Fibroblast of skin of left quadriceps (primary cell): ENCODE results near the gene SNX5.

ENCODE experiments used
- DNase-seq, 2 experiments: peaks; one replicate each; pipeline ENCODE4 v3.0.0-alpha.2; 2013; ENCODE audit warnings: low read depth in 2 of 2

SNX5 gene

GRCh38 chr20:17968366-17969277 is at the start of gene SNX5, which contains the start of gene MGME1:
TSS of gene SNX5 (minus strand) at chr20:17968794. CDS start at chr20:17968425, 369 bp downstream.
TSS of gene MGME1 (plus strand) at chr20:17969018. CDS start at chr20:17969860, 842 bp downstream.
- peak; percentile 99 for DNase-seq

GRCh38 chr20:18018100-18018499 is 49.5 kb upstream of the SNX5 start:
- no peak for DNase-seq

DNA sequence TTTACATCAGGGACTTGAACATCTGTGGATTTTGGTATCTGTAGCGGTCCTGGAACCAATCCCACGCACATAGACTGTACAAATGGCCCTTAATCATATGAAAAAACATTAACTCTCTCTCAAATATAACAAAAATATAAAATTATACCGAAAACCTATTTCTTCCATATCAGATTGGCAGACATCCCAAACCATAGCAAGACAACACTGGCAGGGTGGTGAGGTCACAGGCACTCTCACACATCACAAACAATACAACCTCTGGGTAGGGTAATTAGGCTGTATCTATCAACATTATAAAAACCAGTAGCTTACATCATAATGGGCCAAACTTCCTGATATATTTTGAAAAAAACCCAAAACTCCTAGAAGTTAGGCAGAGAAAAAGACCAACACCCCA is 48.2 kb upstream of the SNX5 start:
- no peak for DNase-seq

DNA sequence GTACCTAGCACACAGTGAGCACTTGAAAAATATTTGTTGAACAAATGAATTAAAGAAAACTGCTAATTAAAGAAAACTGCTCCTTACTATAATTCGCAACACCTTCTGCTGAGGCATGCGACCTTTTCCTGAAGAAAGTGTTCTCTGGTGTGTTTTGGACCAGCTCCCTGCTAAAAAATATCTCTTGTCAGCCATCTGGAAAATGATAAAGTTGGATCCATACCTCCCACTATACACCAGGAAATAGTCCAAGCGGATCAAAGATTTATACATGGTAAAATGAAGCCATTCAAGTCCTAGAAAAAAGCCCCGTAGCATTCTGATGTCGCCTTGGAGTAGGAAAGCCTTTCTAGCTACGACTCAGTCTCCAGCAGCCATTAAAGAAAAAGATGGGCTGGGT is 45.8 kb upstream of the SNX5 start:
- no peak for DNase-seq

DNA sequence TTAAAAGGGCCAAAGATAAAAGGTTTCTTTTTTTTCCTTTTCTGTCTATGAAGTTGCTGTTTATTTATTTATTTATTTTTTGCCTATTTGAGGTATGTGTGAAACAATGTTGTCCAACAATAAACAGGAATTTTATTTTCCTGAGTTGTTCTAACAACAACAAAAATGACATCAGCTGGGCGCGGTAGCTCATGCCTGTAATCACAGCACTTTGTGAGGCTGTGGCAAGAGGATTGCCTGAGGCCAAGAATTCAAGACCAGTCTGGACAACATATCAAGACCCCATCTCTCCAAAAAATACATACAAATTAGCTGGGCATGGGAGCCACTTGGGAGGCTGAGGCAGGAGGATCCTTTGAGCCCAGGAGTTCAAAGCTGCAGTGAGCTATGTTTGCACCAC is 44.3 kb upstream of the SNX5 start:
- no peak for DNase-seq

- DNase-seq, result no peak
Measured at GRCh38 chr20:18011951-18012645, 43.5 kb upstream of the SNX5 start.

- no peak for DNase-seq
Measured at GRCh38 chr20:18011482-18011881, 42.9 kb upstream of the SNX5 start.

DNA sequence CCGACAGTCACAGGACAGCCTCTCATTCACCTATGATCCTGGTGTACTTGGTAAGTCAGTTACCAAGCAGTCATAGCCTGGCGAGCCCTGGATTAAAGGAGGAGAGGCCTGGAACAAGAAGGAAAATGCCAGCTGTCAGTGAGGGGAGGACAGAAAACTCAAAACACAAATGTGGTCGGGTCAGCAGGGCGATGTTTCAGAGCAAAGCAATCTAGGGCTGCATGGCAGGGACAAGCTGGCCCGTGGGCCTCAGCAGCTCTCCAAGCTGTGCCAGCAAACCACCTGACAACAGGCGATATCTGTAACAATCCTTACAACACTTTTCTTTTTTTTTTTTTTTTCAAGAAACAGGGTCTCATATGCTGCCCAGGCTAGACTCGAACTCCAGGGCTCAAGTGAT is 40.5 kb upstream of the SNX5 start:
- no peak for DNase-seq

DNA sequence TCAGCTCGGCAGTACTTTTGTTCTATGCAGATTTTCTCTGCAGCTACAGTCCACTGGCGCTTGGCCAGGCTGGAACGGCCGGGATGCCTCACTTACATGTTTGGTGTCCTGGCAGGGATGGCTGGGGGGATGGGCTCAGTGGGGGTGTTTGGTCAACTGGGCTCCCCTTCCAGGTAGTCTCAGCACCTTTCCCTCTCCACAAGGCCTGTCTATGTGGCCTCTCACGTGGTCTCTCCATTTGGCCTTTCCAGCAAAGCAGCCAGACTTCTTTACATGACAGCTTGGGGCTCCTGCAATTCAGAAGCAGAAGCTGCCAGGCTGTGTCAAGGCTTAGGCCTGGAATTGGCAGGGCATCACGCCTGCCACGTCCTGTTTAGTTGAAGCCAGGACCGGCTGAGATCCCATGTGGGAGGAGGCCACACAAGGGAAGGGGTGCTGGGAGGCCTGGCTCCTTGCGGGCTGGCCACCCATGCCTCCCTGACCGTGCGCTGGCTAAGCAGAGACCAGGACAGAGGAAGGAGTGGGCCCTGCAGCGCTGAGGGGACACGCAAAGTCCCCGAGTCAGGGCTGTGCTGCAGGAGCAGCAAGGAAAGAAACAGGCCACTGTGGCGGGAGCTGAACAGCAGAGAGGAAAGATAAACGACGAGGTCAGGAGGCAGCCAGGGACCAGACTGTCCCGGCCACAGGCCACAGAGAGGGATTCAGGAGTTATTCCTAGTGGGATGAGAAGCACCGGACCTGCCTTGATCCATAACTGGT is 39.1 kb upstream of the SNX5 start:
- DNase-seq, result no peak

GRCh38 chr20:18006684-18007083 is 38.1 kb upstream of the SNX5 start:
- DNase-seq, result no peak

DNA sequence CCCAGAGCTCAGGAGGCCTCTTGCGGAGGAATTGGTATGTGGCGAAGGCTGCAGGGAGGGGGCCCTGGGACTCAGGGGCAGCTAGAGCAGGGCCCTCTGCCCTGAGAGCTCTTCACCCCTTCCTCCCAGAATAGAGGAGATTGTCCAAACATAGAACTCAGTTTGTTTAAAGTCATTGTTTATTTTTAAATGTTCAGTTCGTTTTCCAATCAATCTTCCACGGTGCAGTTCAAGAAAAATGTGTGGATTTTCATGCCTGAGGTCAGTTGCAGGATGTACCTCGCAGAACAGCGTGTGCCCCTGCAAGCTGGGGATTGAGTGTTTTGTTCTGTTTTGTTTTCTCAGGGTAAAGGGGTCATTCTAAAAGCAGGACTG is 37.4 kb upstream of the SNX5 start:
- no peak for DNase-seq

- DNase-seq, result no peak
Measured at GRCh38 chr20:18005170-18005989, 36.8 kb upstream of the SNX5 start.

DNA sequence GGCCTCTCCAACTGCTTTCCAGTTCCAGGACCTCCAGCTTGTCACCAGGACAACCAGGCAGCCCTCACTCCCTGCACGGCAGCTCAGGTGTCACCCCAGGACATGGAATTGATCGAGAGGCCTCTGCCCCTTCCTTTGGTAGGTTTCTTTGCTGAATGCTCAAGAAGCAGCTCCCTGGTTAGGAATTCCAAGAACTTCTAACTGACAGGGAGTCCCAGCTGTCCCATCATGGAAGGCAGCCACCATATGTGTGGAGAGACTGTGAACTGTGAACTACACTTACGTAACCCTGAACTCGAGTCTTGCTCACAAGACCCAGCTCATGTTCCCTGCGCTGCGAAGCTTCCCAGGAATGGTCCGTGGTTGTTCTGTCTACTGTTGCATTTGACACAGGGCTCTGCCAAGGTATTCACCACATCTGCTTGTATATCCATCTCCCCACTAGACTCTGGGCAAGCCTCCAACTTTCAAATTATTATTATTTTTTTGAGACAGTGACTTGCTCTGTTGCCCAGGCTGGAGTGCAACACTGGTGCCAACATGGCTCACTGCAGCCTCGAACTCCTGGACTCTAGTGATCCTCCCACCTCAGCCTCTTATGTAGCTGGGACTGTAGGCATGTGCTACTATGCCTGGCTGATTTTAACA is 35.9 kb upstream of the SNX5 start:
- DNase-seq, result peak in 1 of 2 experiments; percentile 6

- no peak for DNase-seq
Measured at GRCh38 chr20:18003897-18004296, 35.3 kb upstream of the SNX5 start.

GRCh38 chr20:18001131-18001921 is 32.7 kb upstream of the SNX5 start:
- peak; percentile 14 to 24 for DNase-seq

DNA sequence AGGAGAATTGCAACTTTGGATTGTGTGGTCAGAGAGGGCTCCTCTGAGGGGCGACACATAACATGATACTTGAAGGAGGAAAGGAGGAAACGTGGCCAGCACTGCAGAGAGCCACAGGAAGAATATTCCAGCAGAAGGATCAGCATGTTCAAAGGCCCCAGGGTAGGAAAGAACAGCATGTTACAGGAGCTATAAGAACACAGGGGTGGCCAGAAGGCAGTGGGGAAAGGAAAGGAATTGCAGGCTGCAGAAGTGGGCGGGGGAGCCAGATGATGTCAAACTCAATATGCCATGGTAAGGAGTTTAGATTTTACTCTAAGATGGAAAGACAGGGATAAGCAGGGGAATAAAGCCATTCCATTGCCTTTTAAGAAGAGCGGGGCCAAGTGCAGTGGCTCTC is 31.0 kb upstream of the SNX5 start:
- no peak for DNase-seq

DNA sequence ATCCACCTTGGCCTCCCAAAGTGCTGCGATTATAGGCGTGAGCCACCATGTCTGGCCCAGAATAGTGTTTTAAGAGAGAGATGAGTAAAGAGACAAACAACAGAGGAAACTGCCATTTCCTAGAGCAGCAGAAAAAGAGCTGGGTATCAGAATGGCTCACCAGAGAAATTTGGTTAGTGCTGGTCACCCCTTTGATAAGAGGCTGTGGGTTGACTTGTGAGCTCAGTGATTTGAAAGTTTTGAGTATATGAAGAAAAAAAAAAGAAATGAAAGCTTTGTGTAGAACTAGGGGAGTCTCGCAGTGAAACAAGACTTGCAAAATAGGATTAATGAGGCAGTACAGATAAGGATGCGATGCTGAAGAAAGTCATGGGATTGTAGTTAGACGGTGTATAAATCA is 29.9 kb upstream of the SNX5 start:
- DNase-seq, result no peak

- peak; percentile 52 to 53 for DNase-seq
Measured at GRCh38 chr20:17995967-17996819, 27.6 kb upstream of the SNX5 start.

GRCh38 chr20:17993546-17993945 is 25.0 kb upstream of the SNX5 start:
- no peak for DNase-seq
